NK-92 (cell line): ENCODE results near the gene EYA2.
"Not testable (repeated sequence)": the region's sequence is repeated elsewhere in the genome, so short reads cannot be mapped to it uniquely, and the experiment has no call there.

ENCODE experiments used
- DNase-seq: peaks from one replicate; lab custom pipeline; 2025; ENCODE audit not compliant: unreplicated experiment; lab: John Stamatoyannopoulos, UW

The EYA2 gene

GRCh38 chr20:47196091-47197081 lies 301.7 kb downstream of the EYA2 start:
- no peak for DNase-seq

- DNase-seq = no peak
Observed at GRCh38 chr20:47198254-47198671, 303.6 kb downstream of the EYA2 start.

GRCh38 chr20:47198996-47199552 lies 304.4 kb downstream of the EYA2 start:
- no peak for DNase-seq

GRCh38 chr20:47201074-47201730 lies 306.6 kb downstream of the EYA2 start:
- DNase-seq = no peak

- no peak for DNase-seq
Observed at GRCh38 chr20:47202733-47203667, 308.4 kb downstream of the EYA2 start.

GRCh38 chr20:47204008-47204849 lies 309.6 kb downstream of the EYA2 start:
- DNase-seq = no peak

GRCh38 chr20:47204850-47205122 lies 310.1 kb downstream of the EYA2 start:
- not testable (repeated sequence) for DNase-seq

- DNase-seq = no peak
Observed at GRCh38 chr20:47205577-47206123, 311.0 kb downstream of the EYA2 start.

GRCh38 chr20:47206552-47206951 lies 311.9 kb downstream of the EYA2 start:
- not testable (repeated sequence) for DNase-seq

GRCh38 chr20:47206962-47207641 lies 312.5 kb downstream of the EYA2 start:
- no peak for DNase-seq

- no peak for DNase-seq
Observed at GRCh38 chr20:47208534-47209174, 314.0 kb downstream of the EYA2 start.

- no peak for DNase-seq
Observed at GRCh38 chr20:47209982-47210381, 315.3 kb downstream of the EYA2 start.

GRCh38 chr20:47210470-47210869 lies 315.8 kb downstream of the EYA2 start:
- DNase-seq = no peak

- no peak for DNase-seq
Observed at GRCh38 chr20:47211036-47211435, 316.4 kb downstream of the EYA2 start.

GRCh38 chr20:47212606-47213207 lies 318.1 kb downstream of the EYA2 start:
- no peak for DNase-seq

GRCh38 chr20:47213966-47214365 lies 319.3 kb downstream of the EYA2 start:
- no peak for DNase-seq

GRCh38 chr20:47215653-47216397 lies 321.2 kb downstream of the EYA2 start:
- no peak for DNase-seq
